ENCODE data around the gene STAC2. TPM values are rescaled to one million over a fixed set of nuclear protein-coding genes. Genes with fewer than 3 reads are reported as not detected.

Gene STAC2
- total RNA-seq, 2 experiments from 2014 or later: 0.03 TPM; not detected in 1

- DNase-seq (ENCODE audit: low spot score): no peak
- POLR2A ChIA-PET: interaction anchor here (0.7 kb wide), 1 partner anchor 221 kb away, joined by 5 read pairs; no protein-coding TSS in a partner anchor
- BruUV-seq (replicated peaks): no TSS peak
Observed at GRCh38 chr17:39205112-39205526, 20.6 kb downstream of the STAC2 start.

GRCh38 chr17:39204245-39204644, 21.5 kb downstream of the STAC2 start:
- H4K20me1 ChIP-seq (ENCODE audit: insufficient read depth, low read length): peaks cover 24% of the 10 kb centered on the region
- H3K9me2 ChIP-seq (ENCODE audit: insufficient read depth, low read length): no peaks in the 10 kb centered on the region
- peaks cover 56% of the 10 kb centered on the region for H3K36me3 ChIP-seq (ENCODE audit: insufficient read depth, low read length)
- DNase-seq (ENCODE audit: low spot score): no peak
- no peak overlapping the region for H2AFZ ChIP-seq (ENCODE audit: low read length)
- H3K4me3 ChIP-seq (ENCODE audit: low read depth, low read length, poor library complexity, severe bottlenecking): no peak overlapping the region
- POLR2A ChIA-PET: no interaction called here
- no peak for TF ChIP-seq CTCF (conservative IDR thresholded peaks at IDR 0.05; ENCODE audit: low read length)
- TF ChIP-seq EZH2phosphoT487 (IDR thresholded peaks at IDR 0.05; ENCODE audit: borderline replicate concordance, low read depth, low read length): no peak
- intact Hi-C loops (cut with micrococcal nuclease; ENCODE audit: unreplicated experiment): no loop called here
- CTCF ChIA-PET (ENCODE audit: unreplicated experiment): interaction anchor here (0.8 kb wide), 1 partner anchor 40 kb away, joined by 3 read pairs; no protein-coding TSS in a partner anchor
- H3K4me1 ChIP-seq (ENCODE audit: insufficient read depth, low read length, poor library complexity, severe bottlenecking): peaks cover 63% of the 10 kb centered on the region
- H3K79me2 ChIP-seq (ENCODE audit: insufficient read depth, low read depth, low read length): peaks cover 31% of the 10 kb centered on the region
- peak overlapping the region; percentile 32 for H3K27ac ChIP-seq (ENCODE audit: low read depth, low read length, poor library complexity, severe bottlenecking)
- BruUV-seq (replicated peaks): TSS peak; percentile 18
- no peaks in the 10 kb centered on the region for H3K9me3 ChIP-seq (ENCODE audit: low read length)
- H3K4me2 ChIP-seq (ENCODE audit: low read length): 0 out of 2 replicates have a peak overlapping the region, but pooled peaks have one; percentile 22

More at GRCh38 chr17:39205112-39205526, 20.6 kb downstream of the STAC2 start:
- Histone ChIP-seq H3K4me3 (ENCODE audit: low read depth, low read length, poor library complexity, severe bottlenecking) (no peak overlapping the region), H3K79me2 (ENCODE audit: insufficient read depth, low read depth, low read length) (peaks cover 29% of the 10 kb centered on the region), H4K20me1 (ENCODE audit: insufficient read depth, low read length) (peaks cover 24% of the 10 kb centered on the region), H3K4me2 (ENCODE audit: low read length) (no peak overlapping the region), H3K9me3 (ENCODE audit: low read length) (no peaks in the 10 kb centered on the region), H3K27ac (ENCODE audit: low read depth, low read length, poor library complexity, severe bottlenecking) (peak overlapping the region; percentile 32), H3K4me1 (ENCODE audit: insufficient read depth, low read length, poor library complexity, severe bottlenecking) (peaks cover 68% of the 10 kb centered on the region), H2AFZ (ENCODE audit: low read length) (no peak overlapping the region), H3K36me3 (ENCODE audit: insufficient read depth, low read length) (peaks cover 56% of the 10 kb centered on the region), H3K9me2 (ENCODE audit: insufficient read depth, low read length) (no peaks in the 10 kb centered on the region)
- no peak for TF ChIP-seq EZH2phosphoT487 (IDR thresholded peaks at IDR 0.05; ENCODE audit: borderline replicate concordance, low read depth, low read length)
- TF ChIP-seq CTCF (conservative IDR thresholded peaks at IDR 0.05; ENCODE audit: low read length): no peak
- CTCF ChIA-PET (ENCODE audit: unreplicated experiment): interaction anchor here (0.7 to 5.3 kb wide), 2 partner anchors 33 to 52 kb away, joined by 3 to 45 read pairs; no protein-coding TSS in a partner anchor
- intact Hi-C loops (cut with micrococcal nuclease; ENCODE audit: unreplicated experiment): loop anchor here (5.0 kb wide), 1 partner anchor 342 kb away; no protein-coding TSS in a partner anchor

- Histone ChIP-seq H2AFZ (ENCODE audit: low read length) (no peak overlapping the region), H3K9me3 (ENCODE audit: low read length) (no peaks in the 10 kb centered on the region), H3K4me3 (ENCODE audit: low read depth, low read length, poor library complexity, severe bottlenecking) (peak overlapping the region; percentile 91), H4K20me1 (ENCODE audit: insufficient read depth, low read length) (peaks cover 24% of the 10 kb centered on the region), H3K4me2 (ENCODE audit: low read length) (peak overlapping the region; percentile 96), H3K9me2 (ENCODE audit: insufficient read depth, low read length) (no peaks in the 10 kb centered on the region), H3K4me1 (ENCODE audit: insufficient read depth, low read length, poor library complexity, severe bottlenecking) (peaks cover 60% of the 10 kb centered on the region), H3K79me2 (ENCODE audit: insufficient read depth, low read depth, low read length) (peaks cover 40% of the 10 kb centered on the region), H3K36me3 (ENCODE audit: insufficient read depth, low read length) (peaks cover 55% of the 10 kb centered on the region), H3K27ac (ENCODE audit: low read depth, low read length, poor library complexity, severe bottlenecking) (peak overlapping the region; percentile 88)
- TF ChIP-seq EZH2phosphoT487 (IDR thresholded peaks at IDR 0.05; ENCODE audit: borderline replicate concordance, low read depth, low read length) (no peak), CTCF (conservative IDR thresholded peaks at IDR 0.05; ENCODE audit: low read length) (no peak)
- no TSS peak for BruUV-seq (replicated peaks)
- intact Hi-C loops (cut with micrococcal nuclease; ENCODE audit: unreplicated experiment): loop anchor here (1.0 kb wide), 1 partner anchor 47 kb away; no protein-coding TSS in a partner anchor
- CTCF ChIA-PET (ENCODE audit: unreplicated experiment): interaction anchor here (1.8 kb wide), 1 partner anchor 44 kb away, joined by 9 read pairs; no protein-coding TSS in a partner anchor
- POLR2A ChIA-PET: no interaction called here
- DNase-seq (ENCODE audit: low spot score): peak; percentile 33
Observed at GRCh38 chr17:39200957-39201510, 24.7 kb downstream of the STAC2 start.

Measured in OCI-LY7 (cell line).